H1 (cell line): ENCODE results near the gene METAP1D. TPM values are rescaled to one million over a fixed set of nuclear protein-coding genes. Genes with fewer than 3 reads are reported as not detected.

Source experiments
- BACH1 ChIP-seq: IDR thresholded peaks from 2 replicates; pipeline ENCODE4 v1.6.1; 2012; ENCODE audit warnings: low read length, improper control_type of control experiment
- EGR1 ChIP-seq: IDR thresholded peaks from 2 replicates; pipeline ENCODE4 v1.6.1; 2011; ENCODE audit warnings: low read depth, low read length, borderline replicate concordance
- JUND ChIP-seq: IDR thresholded peaks from 2 replicates; pipeline ENCODE4 v1.6.1; 2011; ENCODE audit warnings: mild to moderate bottlenecking, improper control_type of control experiment, low read length
- KDM5A ChIP-seq: fragments of 200-600 bp; IDR thresholded peaks from 2 replicates; pipeline ENCODE4 v1.7.1; 2012; ENCODE audit warnings: mild to moderate bottlenecking, low read length, inconsistent platforms, mixed read lengths
- POU5F1 ChIP-seq: IDR thresholded peaks from 2 replicates; pipeline ENCODE4 v1.6.1; 2011; ENCODE audit warnings: low read depth, mild to moderate bottlenecking, low read length, moderate library complexity
- SAP30 ChIP-seq: fragments of 300-600 bp; sonication (generic); IDR thresholded peaks from 2 replicates; pipeline ENCODE4 v1.7.1; 2012; ENCODE audit warnings: low read length, moderate library complexity, mild to moderate bottlenecking, inconsistent platforms; ENCODE audit not compliant: insufficient read depth, insufficient replicate concordance
- SIRT6 ChIP-seq: IDR thresholded peaks from one replicate; pipeline ENCODE4 v1.7.1; 2012; ENCODE audit warnings: low read length, inconsistent platforms
- SUZ12 ChIP-seq: fragments of 200-600 bp; sonication (generic); IDR thresholded peaks from 2 replicates; pipeline ENCODE4 v1.6.1; 2012; ENCODE audit warnings: mild to moderate bottlenecking, inconsistent platforms, low read length, moderate library complexity, mixed read lengths
- TBP ChIP-seq: IDR thresholded peaks from 2 replicates; pipeline ENCODE4 v1.6.1; 2011; ENCODE audit warnings: low read depth, low read length, improper control_type of control experiment
- ZNF274 ChIP-seq: IDR thresholded peaks from 2 replicates; pipeline ENCODE4 v1.7.0; 2012; ENCODE audit warnings: low read length, borderline replicate concordance; ENCODE audit errors: extremely low read depth
- polyA plus RNA-seq, 7 experiments: library from polyadenylated mRNA; depleted of rRNA in 3 of 7; stranded (reverse) in 5 of 7; unstranded in 2 of 7; fragments of >200 nt in 5 of 7; fragments of 200-250 nt in 2 of 7; gene quantifications; 1 replicate in 5 of 7; 2 replicates in 1 of 7; 4 replicates in 1 of 7; pipeline versions ENCODE4 v1.2.1 to v1.2.3, GENCODE V29; 2011 to 2013; ENCODE audit warnings: missing spikeins in 2 of 7, mixed read lengths in 2 of 7
- total RNA-seq: library from RNA; stranded (reverse); fragmentation: NEBNext Ultra II Directional; extraction: Animal tissue kit (Norgen Biotek cat#: 25700); gene quantifications from 2 replicates; pipeline ENCODE4 v1.2.1, GENCODE V29; 2021
- TF ChIP-seq, protein P1 (sequence below): IDR thresholded peaks from 2 replicates; pipeline ENCODE4 v1.6.1; 2011; ENCODE audit warnings: low read depth, mild to moderate bottlenecking, low read length; ENCODE audit not compliant: insufficient read depth
- TF ChIP-seq, protein P2 (sequence below): IDR thresholded peaks from 2 replicates; pipeline ENCODE4 v1.6.1; 2012; ENCODE audit warnings: inconsistent platforms

The METAP1D gene
- total and polyA plus RNA-seq, 2 of the 8 experiments (the other 6 are each of a cell fraction or from before 2014, with no cell fraction given) = 3.9 to 6.2 TPM

DNA sequence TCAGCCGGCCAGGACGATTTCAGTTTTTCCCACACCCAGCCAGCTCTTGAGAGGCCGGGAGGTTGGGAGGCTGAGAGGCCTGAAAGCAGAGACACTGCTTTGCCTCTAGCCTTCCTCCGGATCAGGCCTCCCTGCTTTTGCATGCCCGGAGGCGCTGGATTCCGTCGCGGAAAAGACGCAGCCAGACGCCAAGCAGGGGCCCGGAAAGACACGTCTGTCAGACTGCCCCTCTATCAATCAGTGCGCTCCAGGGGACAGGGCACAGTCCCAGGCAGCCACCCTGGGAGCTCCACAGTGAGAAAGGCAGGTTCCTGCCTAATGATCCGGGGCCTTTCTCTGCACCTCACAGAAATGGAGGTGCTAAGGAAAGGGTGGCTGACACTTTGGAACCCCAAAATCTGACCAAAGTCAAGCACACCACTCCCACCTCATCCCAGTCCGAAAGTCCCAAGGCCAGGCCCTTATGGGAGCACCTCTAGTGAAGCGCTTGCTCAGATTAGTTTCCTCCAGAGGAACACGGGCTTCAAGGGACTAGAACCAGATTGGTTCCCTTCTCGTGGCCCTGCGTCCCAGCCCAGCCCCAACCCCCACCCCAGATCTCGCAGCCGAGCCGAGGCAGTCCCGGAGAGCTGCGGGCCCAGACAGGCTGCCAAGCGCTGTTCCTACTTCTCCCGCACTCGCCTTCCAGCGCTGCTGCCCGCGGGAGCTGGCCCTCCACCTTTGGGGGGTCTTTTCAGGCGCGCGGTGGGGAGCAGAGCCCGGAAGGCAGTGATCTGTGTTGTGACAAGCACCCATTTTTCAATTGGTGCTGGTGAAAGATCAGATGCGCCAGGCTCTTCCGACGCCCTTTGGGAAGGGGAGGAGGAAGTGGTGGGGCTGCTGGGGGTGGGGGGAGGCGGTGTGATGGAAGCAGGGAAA, 90.5 kb downstream of the METAP1D start (continued):
- no peak for TF ChIP-seq KDM5A
- TF ChIP-seq SUZ12 = peak; percentile 94
- TF ChIP-seq SAP30 = no peak
- TF ChIP-seq TBP = 0 out of 2 replicates have a peak, but pooled peaks have one; percentile 11
- no peak for TF ChIP-seq ZNF274
- TF ChIP-seq SIRT6 = no peak
- TF ChIP-seq JUND = no peak
- no peak; the same call in 1 of the 2 replicates for TF ChIP-seq EGR1
- no peak for TF ChIP-seq POU5F1
- TF ChIP-seq, protein P1, sequence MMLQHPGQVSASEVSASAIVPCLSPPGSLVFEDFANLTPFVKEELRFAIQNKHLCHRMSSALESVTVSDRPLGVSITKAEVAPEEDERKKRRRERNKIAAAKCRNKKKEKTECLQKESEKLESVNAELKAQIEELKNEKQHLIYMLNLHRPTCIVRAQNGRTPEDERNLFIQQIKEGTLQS = no peak
- TF ChIP-seq BACH1 = no peak
- TF ChIP-seq, protein P2, sequence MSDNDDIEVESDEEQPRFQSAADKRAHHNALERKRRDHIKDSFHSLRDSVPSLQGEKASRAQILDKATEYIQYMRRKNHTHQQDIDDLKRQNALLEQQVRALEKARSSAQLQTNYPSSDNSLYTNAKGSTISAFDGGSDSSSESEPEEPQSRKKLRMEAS = no peak
- TF ChIP-seq, all 59 proteins: peak for 6
